Activated CD4-positive, alpha-beta T cell treated with anti-CD3 and anti-CD28 coated beads, Interleukin-2, amount 50 U/mL, for 24 hours (primary cell): ENCODE measurements around the gene TMPRSS11A.

Experiments
- DNase-seq, 2 donors: peaks; one replicate each; pipeline ENCODE4 v3.0.0-alpha.2; 2020; ENCODE audit warnings: low read depth in 1 of 2, low spot score in 1 of 2

The TMPRSS11A gene

GRCh38 chr4:67963356-67963755 lies at the start of gene TMPRSS11A:
Gene TMPRSS11A, minus strand, starts transcription at chr4:67963493. Its CDS starts 100 bp downstream, at chr4:67963393.
- DNase-seq = no peak

- DNase-seq = no peak
Measured at GRCh38 chr4:68011684-68012083, 48.4 kb upstream of the TMPRSS11A start.

GRCh38 chr4:68002906-68003305 lies 39.6 kb upstream of the TMPRSS11A start:
- DNase-seq = no peak

GRCh38 chr4:67996127-67996526 lies 32.8 kb upstream of the TMPRSS11A start:
- no peak for DNase-seq

GRCh38 chr4:67988991-67989390 lies 25.7 kb upstream of the TMPRSS11A start:
- no peak for DNase-seq

GRCh38 chr4:67983333-67983732 lies 20.0 kb upstream of the TMPRSS11A start:
- no peak for DNase-seq

GRCh38 chr4:67980512-67980911 lies 17.2 kb upstream of the TMPRSS11A start:
- DNase-seq = no peak

GRCh38 chr4:67973608-67974007 lies 10.3 kb upstream of the TMPRSS11A start:
- DNase-seq = no peak

GRCh38 chr4:67954890-67955289 lies 8.4 kb downstream of the TMPRSS11A start:
- no peak for DNase-seq

- no peak for DNase-seq
Measured at GRCh38 chr4:67941074-67941473, 22.2 kb downstream of the TMPRSS11A start.

GRCh38 chr4:67940506-67940905 lies 22.8 kb downstream of the TMPRSS11A start:
- no peak for DNase-seq

- DNase-seq = no peak
Measured at GRCh38 chr4:67939195-67939594, 24.1 kb downstream of the TMPRSS11A start.

- no peak for DNase-seq
Measured at GRCh38 chr4:67935888-67936287, 27.4 kb downstream of the TMPRSS11A start.

GRCh38 chr4:67934628-67935027 lies 28.7 kb downstream of the TMPRSS11A start:
- DNase-seq = no peak

GRCh38 chr4:67933755-67934154 lies 29.5 kb downstream of the TMPRSS11A start:
- DNase-seq = no peak

GRCh38 chr4:67933038-67933437 lies 30.3 kb downstream of the TMPRSS11A start:
- DNase-seq = no peak

GRCh38 chr4:67931256-67931655 lies 32.0 kb downstream of the TMPRSS11A start:
- no peak for DNase-seq

GRCh38 chr4:67929426-67929825 lies 33.9 kb downstream of the TMPRSS11A start:
- DNase-seq = no peak

GRCh38 chr4:67928546-67928945 lies 34.7 kb downstream of the TMPRSS11A start:
- DNase-seq = no peak

GRCh38 chr4:67927251-67927650 lies 36.0 kb downstream of the TMPRSS11A start:
- DNase-seq = no peak

GRCh38 chr4:67926485-67926884 lies 36.8 kb downstream of the TMPRSS11A start:
- no peak for DNase-seq

- DNase-seq = no peak
Measured at GRCh38 chr4:67922697-67923096, 40.6 kb downstream of the TMPRSS11A start.

GRCh38 chr4:67918428-67918827 lies 44.9 kb downstream of the TMPRSS11A start:
- DNase-seq = no peak

- no peak for DNase-seq
Measured at GRCh38 chr4:67915400-67915966, 47.8 kb downstream of the TMPRSS11A start.
